Mucosa of descending colon (tissue), 3 donors: ENCODE data around the gene PRDM15. TPM values are rescaled to one million over a fixed set of nuclear protein-coding genes. Genes with fewer than 3 reads are reported as not detected.

Source experiments
- ATAC-seq: fragments of 200-7000 bp; cut with Tn5 transposase; one replicate; pipeline ENCODE4 v1.9.1; 2020; ENCODE audit warnings: mild to moderate bottlenecking, moderate library complexity
- DNase-seq, 3 donors: peaks; one replicate each; pipeline ENCODE4 v3.0.0-alpha.2; 2020
- H3K36me3 ChIP-seq: fragments of 200-600 bp; one replicate; pipeline ENCODE4 v1.8.0; 2021; ENCODE audit warnings: low read depth, mild to moderate bottlenecking
- H3K4me1 ChIP-seq: fragments of 200-600 bp; one replicate; pipeline ENCODE4 v1.8.0; 2021; ENCODE audit warnings: low read depth, mild to moderate bottlenecking
- H3K4me3 ChIP-seq: fragments of 200-600 bp; one replicate; pipeline ENCODE4 v1.8.0; 2021; ENCODE audit warnings: mild to moderate bottlenecking
- H3K9me3 ChIP-seq: fragments of 200-600 bp; one replicate; pipeline ENCODE4 v1.8.0; 2021; ENCODE audit warnings: mild to moderate bottlenecking
- intact Hi-C, 2 donors: fragments of 100-400 bp; cut with DNase I in 1 of 2; cut with micrococcal nuclease in 1 of 2; formaldehyde crosslinking; loops; one replicate each; pipeline versions ENCODE4 v1.11.0 to v1.11.1; 2022; cut with DNase I, micrococcal nuclease
- total RNA-seq, 3 donors: library from RNA; stranded (reverse); fragmentation: NEBNext Ultra II Directional in 2 of 3; extraction: Animal tissue kit (Norgen Biotek cat#: 25700) in 2 of 3; gene quantifications; one replicate each; pipeline versions ENCODE4 v1.2.1 to v1.2.4, GENCODE V29; 2021 to 2023
- TF ChIP-seq, protein P1 (sequence below): fragments of 200-600 bp; IDR thresholded peaks from one replicate; pipeline ENCODE4 v1.8.0; 2022; ENCODE audit warnings: antibody characterized with exemption, mild to moderate bottlenecking
- donor health status: DM: no; HTN: no; CAD: no; lungs with moderate emphysema.
- donor health status: DM: no; HTN: no; CAD: no.
- donor health status: DM: no; HTN: yes; CAD: no.

The PRDM15 gene
- total RNA-seq, 3 donors from 2014 or later = 7.4 to 10.3 (median 8.3) TPM

DNA sequence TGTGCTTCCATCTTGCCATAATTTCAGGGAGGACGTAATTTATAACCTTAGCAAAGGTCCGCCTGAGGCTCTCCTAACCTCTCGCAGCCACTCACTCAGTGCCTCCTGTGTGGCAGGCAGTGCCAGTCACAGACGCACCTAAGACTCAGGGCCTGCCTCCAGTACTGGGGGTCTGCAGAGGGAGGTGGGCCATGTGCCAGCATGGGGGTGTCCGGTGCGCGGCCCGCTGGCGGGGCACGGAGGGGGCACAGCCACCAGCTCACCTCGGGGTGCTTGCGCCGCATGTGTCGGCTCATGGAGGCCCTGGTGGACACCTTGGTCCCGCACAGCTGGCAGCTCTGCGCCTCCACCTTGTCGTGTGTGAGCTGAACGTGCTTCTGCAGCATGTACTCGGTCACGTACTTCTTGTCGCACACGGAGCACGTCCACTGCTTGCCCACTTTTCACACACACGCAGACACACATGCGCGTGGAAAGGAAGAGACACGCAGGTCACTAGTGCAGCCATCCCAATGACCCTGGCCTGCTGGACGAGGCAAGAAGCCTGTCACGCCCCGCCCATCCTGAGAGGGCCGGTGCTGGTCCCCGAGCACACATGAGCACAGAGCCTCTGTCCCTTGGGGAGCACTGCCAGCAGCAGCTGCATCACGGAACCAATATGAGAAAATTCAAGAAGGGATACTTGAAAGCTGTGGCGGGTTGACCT, 69.1 kb downstream of the PRDM15 start:
- Histone ChIP-seq H3K4me3 (no peak overlapping the region), H3K4me1 (no peaks in the 10 kb centered on the region), H3K36me3 (no peaks in the 10 kb centered on the region), H3K9me3 (no peaks in the 10 kb centered on the region)
- intact Hi-C loops = no loop called here
- TF ChIP-seq, protein P1, sequence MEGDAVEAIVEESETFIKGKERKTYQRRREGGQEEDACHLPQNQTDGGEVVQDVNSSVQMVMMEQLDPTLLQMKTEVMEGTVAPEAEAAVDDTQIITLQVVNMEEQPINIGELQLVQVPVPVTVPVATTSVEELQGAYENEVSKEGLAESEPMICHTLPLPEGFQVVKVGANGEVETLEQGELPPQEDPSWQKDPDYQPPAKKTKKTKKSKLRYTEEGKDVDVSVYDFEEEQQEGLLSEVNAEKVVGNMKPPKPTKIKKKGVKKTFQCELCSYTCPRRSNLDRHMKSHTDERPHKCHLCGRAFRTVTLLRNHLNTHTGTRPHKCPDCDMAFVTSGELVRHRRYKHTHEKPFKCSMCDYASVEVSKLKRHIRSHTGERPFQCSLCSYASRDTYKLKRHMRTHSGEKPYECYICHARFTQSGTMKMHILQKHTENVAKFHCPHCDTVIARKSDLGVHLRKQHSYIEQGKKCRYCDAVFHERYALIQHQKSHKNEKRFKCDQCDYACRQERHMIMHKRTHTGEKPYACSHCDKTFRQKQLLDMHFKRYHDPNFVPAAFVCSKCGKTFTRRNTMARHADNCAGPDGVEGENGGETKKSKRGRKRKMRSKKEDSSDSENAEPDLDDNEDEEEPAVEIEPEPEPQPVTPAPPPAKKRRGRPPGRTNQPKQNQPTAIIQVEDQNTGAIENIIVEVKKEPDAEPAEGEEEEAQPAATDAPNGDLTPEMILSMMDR = no peak
- DNase-seq (no peak), ATAC-seq (no peak)

DNA sequence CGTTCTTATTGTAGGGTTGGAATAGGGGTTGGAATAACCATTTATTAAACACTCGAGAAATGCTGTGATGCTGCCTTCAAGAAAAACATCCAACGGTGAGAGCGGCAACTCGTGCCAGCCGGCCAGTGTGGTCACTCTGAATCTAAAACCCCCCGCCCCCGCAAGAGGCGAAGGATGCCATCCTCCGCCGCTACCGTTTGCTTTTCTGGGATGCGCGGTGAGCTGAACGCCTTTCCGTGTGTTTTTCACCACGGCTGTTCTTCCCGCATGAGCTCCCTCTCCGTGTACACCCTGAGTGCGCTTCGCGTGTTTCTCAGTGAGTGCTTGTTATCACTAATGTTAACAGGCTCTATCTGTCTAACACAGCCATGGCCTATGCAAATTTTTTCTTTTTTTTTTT, 70.3 kb downstream of the PRDM15 start:
- Histone ChIP-seq H3K36me3 (no peaks in the 10 kb centered on the region), H3K9me3 (no peaks in the 10 kb centered on the region), H3K4me1 (no peaks in the 10 kb centered on the region), H3K4me3 (no peak overlapping the region)
- TF ChIP-seq, protein P1 = no peak
- ATAC-seq (no peak), DNase-seq (no peak)
- intact Hi-C loops = no loop called here

DNA sequence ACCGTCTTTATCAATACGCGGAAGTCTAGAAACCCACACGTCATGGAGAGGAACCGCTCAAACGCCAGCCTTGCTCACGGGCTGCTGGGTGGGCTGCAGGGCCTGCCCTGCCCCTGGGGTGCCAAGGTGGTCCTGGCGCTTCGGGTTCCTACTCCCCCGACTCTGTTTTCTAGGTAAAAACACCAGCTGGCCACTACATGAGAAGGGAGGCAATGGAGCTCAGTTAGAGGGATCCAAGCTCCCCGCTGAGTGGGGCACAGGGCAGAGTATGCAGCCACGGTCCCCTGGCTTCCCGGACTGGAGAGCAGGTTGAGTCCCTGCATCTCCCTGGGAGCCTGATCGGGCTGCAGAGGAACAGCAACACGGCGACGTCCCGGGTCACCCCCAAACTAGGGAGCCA, 71.0 kb downstream of the PRDM15 start:
- DNase-seq = no peak
- Histone ChIP-seq H3K9me3 (no peaks in the 10 kb centered on the region), H3K4me1 (no peaks in the 10 kb centered on the region), H3K36me3 (no peaks in the 10 kb centered on the region), H3K4me3 (no peak overlapping the region)
- no peak for ATAC-seq
- intact Hi-C loops = no loop called here
- TF ChIP-seq, protein P1 = no peak

DNA sequence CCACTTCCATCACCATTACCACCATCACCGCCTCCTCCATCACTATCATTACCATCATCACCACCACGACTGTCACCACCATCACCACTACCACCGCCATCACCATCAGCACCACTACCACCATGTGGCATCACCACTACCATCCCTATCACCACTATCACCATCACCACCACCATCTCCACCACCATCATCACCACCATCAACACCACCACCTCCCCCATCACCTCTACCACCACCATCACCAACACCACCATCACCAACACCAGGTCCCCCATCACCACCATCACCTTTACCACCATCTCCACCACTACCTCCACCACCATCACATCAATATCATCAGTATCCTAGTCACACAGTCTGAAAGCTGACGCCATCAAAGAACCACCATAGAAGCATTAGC, 72.4 kb downstream of the PRDM15 start:
- Histone ChIP-seq H3K9me3 (no peaks in the 10 kb centered on the region), H3K4me3 (no peak overlapping the region), H3K36me3 (no peaks in the 10 kb centered on the region), H3K4me1 (no peaks in the 10 kb centered on the region)
- intact Hi-C loops = no loop called here
- no peak for ATAC-seq
- no peak for DNase-seq
- TF ChIP-seq, protein P1 = no peak

DNA sequence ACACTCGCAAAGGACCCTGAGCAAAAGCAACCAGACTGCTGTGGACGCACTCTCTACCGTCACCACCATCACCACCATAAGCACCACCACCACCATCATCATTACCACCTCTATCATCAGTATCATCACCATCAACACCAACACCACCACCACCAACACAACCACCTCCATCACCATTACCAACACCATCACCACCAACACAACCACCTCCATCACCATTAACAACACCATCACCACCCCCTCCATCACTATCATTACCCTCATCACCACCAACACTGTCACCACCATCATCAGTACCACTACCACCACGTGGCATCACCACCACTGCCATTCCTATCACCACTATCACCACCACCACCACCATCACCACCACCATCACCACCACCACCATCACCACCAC, 73.5 kb downstream of the PRDM15 start:
- Histone ChIP-seq H3K4me1 (no peaks in the 10 kb centered on the region), H3K36me3 (no peaks in the 10 kb centered on the region), H3K4me3 (no peak overlapping the region), H3K9me3 (no peaks in the 10 kb centered on the region)
- no peak for ATAC-seq
- no peak for DNase-seq
- intact Hi-C loops = no loop called here
- TF ChIP-seq, protein P1 = no peak

DNA sequence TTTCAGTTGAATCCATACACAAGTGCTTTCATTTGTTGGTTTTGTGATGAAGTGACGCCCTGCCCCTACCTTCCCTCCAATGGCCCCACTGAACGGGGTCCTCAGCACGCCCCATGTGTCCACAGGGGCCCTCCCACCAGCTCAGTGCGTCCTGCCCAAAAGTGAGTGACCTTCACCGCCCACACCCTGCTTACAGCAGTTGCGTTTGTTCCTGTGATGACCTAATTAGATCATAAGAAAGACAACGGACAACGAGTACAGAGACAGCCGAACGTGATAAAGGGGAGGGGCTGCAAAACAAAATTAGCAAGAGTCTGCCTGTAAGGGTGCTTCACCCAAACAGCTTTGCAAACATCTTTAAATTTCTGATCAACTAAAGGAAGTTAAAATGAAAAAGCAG, 74.1 kb downstream of the PRDM15 start:
- Histone ChIP-seq H3K36me3 (no peaks in the 10 kb centered on the region), H3K4me1 (no peaks in the 10 kb centered on the region), H3K4me3 (no peak overlapping the region), H3K9me3 (no peaks in the 10 kb centered on the region)
- ATAC-seq (no peak), DNase-seq (no peak)
- intact Hi-C loops = no loop called here
- TF ChIP-seq, protein P1 = no peak
